HUES64 (cell line): Measurements from ENCODE around the gene OR2T35.

Experiments
- H3K27ac ChIP-seq: 2 replicates; pipeline ENCODE4 v1.7.0; 2013; ENCODE audit warnings: low read depth, low read length, inconsistent platforms
- H3K27me3 ChIP-seq: 2 replicates; pipeline ENCODE4 v1.6.1; 2013; ENCODE audit warnings: mild to moderate bottlenecking, low read length; ENCODE audit not compliant: insufficient read depth
- H3K36me3 ChIP-seq: 2 replicates; pipeline ENCODE4 v1.6.1; 2013; ENCODE audit warnings: mild to moderate bottlenecking, low read length; ENCODE audit not compliant: insufficient read depth
- H3K4me1 ChIP-seq: 2 replicates; pipeline ENCODE4 v1.6.1; 2013; ENCODE audit warnings: mild to moderate bottlenecking, low read length, moderate library complexity; ENCODE audit not compliant: insufficient read depth
- H3K4me3 ChIP-seq: 2 replicates; pipeline ENCODE4 v1.5.1; 2013; ENCODE audit warnings: mild to moderate bottlenecking, low read length, moderate library complexity
- H3K9ac ChIP-seq: 2 replicates; pipeline ENCODE4 v1.6.1; 2013; ENCODE audit warnings: mild to moderate bottlenecking, low read depth, low read length
- H3K9me3 ChIP-seq: 2 replicates; pipeline ENCODE4 v1.6.1; 2013; ENCODE audit warnings: low read depth, low read length; ENCODE audit not compliant: insufficient read depth
- WGBS: fragments of 150-250, 120-280 bp; methylation state at CpG from one replicate; pipeline ENCODE4 v1.1.7; 2013; ENCODE audit warnings: missing lambda C conversion rate; 5-methylcytosine and 5-hydroxymethylcytosine counted together

OR2T35 gene

DNA sequence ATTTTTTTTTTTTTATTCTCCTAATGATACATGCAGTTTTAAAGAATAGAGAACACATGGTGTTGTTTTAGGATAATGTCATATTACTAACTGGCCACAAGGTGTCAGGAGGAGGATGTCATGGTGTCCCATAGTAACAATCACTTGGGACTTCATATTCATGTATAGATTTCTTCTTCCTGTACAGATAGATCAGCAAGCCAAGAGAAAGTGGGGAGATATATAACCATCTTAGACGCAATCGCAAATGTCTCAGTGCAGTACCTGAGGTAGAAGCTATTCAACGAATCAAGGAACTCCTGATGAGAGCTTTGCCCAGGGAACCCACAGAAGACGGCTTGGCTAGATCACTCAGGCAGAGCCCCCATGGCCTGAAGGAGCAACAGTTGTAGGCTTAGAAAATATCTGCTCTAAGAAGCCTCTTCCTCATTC lies 22.5 kb downstream of the OR2T35 start:
- H3K9me3 ChIP-seq = peaks cover 99% of the 10 kb centered on the region

DNA sequence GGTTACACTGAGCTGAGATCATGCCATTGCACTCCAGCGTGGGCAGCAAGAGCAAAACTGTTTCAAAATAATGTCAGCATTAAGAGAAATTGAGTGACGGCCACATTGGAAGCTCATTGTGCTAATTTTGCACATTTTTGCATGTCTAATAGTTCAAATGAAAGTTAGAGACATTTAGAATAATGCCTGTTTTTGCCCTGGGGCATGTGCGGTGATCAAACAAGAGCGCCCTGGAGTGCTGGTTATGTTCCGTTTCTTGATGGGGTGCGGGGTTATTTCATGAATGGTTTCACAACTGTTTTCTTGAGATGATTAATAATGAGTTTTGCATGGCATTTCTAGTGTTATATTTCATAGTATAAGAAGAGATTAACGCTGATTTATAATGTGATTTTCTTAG lies 23.3 kb downstream of the OR2T35 start:
- Histone ChIP-seq H3K4me1 (no peaks in the 10 kb centered on the region), H3K9ac (no peak overlapping the region), H3K4me3 (no peak overlapping the region), H3K9me3 (peaks cover 98% of the 10 kb centered on the region), H3K27me3 (no peaks in the 10 kb centered on the region), H3K27ac (no peak overlapping the region), H3K36me3 (no peaks in the 10 kb centered on the region)
- WGBS = 78% methylated on average over 6 of the region's 7 CpGs

More for the DNA sequence above, 22.5 kb downstream of the OR2T35 start:
- Histone ChIP-seq H3K9ac (no peak overlapping the region), H3K27me3 (no peaks in the 10 kb centered on the region), H3K36me3 (no peaks in the 10 kb centered on the region), H3K27ac (no peak overlapping the region), H3K4me1 (no peaks in the 10 kb centered on the region), H3K4me3 (no peak overlapping the region)
- 88% methylated on average over 4 of the region's 4 CpGs for WGBS

DNA sequence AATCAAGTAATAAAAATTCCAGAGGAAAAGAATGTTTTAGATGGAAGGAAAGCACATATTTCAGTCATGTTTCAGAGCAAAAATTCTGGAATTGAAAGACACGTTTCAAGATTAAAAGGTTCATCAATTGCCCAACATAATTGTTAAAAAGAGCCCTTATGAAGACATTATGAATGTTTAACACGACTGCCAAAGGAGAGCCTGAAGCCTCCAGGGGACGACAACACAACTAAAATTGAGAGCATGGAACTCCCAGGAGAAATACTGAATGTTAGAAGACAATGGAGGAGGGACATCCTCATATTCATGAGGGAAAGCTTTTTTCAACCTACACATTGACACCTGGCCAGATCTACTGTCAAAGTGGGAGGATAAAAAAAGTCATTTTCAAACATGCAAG lies 26.2 kb downstream of the OR2T35 start:
- Histone ChIP-seq H3K27ac (no peak overlapping the region), H3K27me3 (no peaks in the 10 kb centered on the region), H3K9ac (no peak overlapping the region), H3K4me3 (no peak overlapping the region), H3K4me1 (no peaks in the 10 kb centered on the region), H3K9me3 (peaks cover 98% of the 10 kb centered on the region), H3K36me3 (no peaks in the 10 kb centered on the region)
- 16% methylated on average over 3 of the region's 3 CpGs for WGBS

DNA sequence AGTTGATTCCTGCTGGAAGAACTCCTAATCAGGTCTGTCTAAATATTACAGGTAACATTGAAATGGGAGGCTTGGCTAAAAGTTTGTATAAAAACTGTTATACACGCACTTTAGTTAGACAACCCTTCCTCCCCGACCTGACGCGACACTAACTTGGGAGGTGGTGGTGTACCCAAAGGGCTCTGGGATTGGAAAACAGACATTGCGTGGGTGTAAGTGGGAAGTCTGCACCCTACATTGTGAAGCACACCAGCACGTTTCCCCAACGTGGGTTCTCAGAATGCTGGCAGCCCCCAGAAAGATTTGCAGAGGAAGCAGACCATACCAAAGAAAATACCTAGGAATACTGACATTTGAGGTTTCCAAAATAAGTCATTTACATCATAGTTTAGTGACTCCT lies 27.0 kb downstream of the OR2T35 start:
- no peaks in the 10 kb centered on the region for H3K4me1 ChIP-seq
- H3K9me3 ChIP-seq = peaks cover 98% of the 10 kb centered on the region
- no peak overlapping the region for H3K9ac ChIP-seq
- H3K4me3 ChIP-seq = no peak overlapping the region
- no peak overlapping the region for H3K27ac ChIP-seq
- WGBS = 81% methylated on average over 7 of the region's 7 CpGs
- no peaks in the 10 kb centered on the region for H3K27me3 ChIP-seq
- H3K36me3 ChIP-seq = no peaks in the 10 kb centered on the region

DNA sequence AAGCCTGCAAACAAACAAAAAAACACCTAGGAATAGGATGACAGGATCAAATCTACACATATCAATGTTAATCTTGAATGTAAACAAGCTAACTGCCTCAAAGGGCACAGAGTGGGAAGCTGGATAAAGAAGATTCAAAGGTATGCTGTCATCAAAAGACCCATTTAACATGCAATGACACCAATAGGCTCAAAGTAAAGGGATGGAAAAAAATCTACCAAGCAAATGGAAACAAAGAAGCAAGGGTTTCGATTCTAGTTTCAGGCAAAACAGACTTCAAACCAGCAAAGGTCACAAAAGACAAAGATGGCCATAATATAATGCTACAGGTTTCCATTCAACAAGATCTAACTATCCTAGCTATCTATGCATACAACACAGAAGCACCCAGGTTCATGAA lies 31.3 kb downstream of the OR2T35 start:
- Histone ChIP-seq H3K27ac (no peak overlapping the region), H3K9ac (no peak overlapping the region), H3K9me3 (peaks cover 98% of the 10 kb centered on the region), H3K4me3 (no peak overlapping the region), H3K27me3 (no peaks in the 10 kb centered on the region), H3K4me1 (no peaks in the 10 kb centered on the region), H3K36me3 (no peaks in the 10 kb centered on the region)
- WGBS = 79% methylated on average over 1 of the region's 1 CpG

DNA sequence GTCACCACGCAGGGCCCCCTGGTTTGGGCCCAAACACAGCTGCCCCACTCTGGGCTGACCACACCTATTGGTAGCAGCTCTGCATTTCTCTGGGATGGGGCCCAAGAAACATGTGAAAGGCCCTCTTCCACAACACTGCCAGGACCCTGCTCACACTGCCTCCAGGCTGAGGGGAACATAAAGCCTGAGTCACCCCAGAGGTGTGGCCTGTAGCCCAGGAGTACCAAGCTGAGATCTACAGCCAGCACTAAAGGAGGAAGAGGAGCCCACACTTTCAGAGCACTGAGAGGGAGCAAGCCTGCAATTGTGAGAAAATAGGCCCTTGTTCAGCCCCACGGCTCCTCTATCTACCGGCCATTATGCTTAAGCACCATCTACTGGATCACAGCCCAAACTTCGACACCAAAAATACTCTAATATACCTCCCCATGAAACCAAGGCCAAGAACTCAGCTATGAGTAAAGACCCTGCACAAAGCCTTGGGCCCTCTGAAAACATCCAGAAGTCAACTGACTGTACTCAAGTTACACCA lies 33.1 kb downstream of the OR2T35 start:
- Histone ChIP-seq H3K9ac (no peak overlapping the region), H3K27ac (no peak overlapping the region), H3K4me3 (no peak overlapping the region), H3K36me3 (no peaks in the 10 kb centered on the region), H3K4me1 (no peaks in the 10 kb centered on the region), H3K27me3 (no peaks in the 10 kb centered on the region), H3K9me3 (peaks cover 100% of the 10 kb centered on the region)
- 78% methylated on average over 4 of the region's 4 CpGs for WGBS

DNA sequence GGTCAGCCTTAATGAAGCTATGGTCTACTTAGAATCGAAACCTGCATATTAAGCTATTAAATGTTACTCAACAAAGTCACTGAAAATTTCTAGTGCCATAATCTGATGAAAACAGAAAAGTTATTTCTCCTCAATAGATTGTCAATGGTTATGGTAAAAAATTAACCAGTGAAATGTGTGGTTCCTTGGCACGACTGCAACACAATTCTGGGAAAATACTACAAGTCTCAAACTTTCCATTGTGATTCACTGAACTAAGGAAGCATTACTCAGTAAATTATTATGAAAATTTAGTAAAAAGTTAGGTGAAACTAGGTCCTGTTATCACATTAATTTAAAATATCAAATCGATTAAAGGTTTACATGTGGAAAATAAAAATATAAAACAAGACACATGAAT lies 34.8 kb downstream of the OR2T35 start:
- Histone ChIP-seq H3K27ac (no peak overlapping the region), H3K27me3 (no peaks in the 10 kb centered on the region), H3K9ac (no peak overlapping the region), H3K4me3 (no peak overlapping the region), H3K4me1 (no peaks in the 10 kb centered on the region), H3K9me3 (peaks cover 100% of the 10 kb centered on the region), H3K36me3 (no peaks in the 10 kb centered on the region)
- 17% methylated on average over 2 of the region's 3 CpGs for WGBS

DNA sequence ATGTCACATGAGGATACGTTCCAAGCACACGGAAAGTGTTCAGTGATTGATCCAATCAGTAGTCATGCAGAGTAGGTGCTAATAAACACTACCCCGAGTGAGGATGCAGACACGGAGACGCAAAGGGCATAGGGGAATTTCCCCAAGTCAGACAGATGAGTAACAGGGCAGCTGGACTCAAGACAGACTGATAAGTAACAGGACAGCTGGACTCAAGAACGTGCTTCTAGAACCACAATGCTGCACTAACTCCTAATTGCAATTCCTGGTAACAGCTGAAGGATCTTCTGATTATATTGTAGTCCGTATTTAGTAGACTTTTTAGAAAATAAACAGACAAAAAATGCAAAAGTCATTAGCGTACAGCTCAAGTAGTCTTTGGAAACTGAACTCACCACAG lies 45.7 kb downstream of the OR2T35 start:
- H3K4me1 ChIP-seq = no peaks in the 10 kb centered on the region
- no peak overlapping the region for H3K9ac ChIP-seq
- 76% methylated on average over 7 of the region's 8 CpGs for WGBS
- no peak overlapping the region for H3K4me3 ChIP-seq
- no peaks in the 10 kb centered on the region for H3K36me3 ChIP-seq
- no peak overlapping the region for H3K27ac ChIP-seq
- H3K27me3 ChIP-seq = no peaks in the 10 kb centered on the region
- peaks cover 87% of the 10 kb centered on the region for H3K9me3 ChIP-seq

DNA sequence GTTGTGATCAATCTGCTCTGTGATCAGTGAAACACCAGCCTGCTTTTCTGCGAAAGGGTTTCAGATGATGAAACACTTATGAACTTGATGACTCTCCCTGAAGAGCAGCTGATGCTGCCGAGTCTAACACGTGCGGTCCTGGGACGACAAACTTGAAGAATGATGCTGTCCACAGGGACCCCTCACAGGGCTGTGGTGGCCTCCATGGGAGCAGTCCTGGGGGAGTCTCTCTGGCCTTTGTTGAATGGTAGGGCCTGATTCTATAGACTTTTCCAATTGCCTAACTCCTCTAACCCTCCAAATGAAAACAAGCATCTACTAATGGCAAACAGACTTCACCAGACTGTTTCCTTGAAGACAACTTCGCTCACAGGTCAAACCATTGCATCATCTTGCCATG lies 47.5 kb downstream of the OR2T35 start, which contains the start of gene OR2T10:
Gene OR2T10, minus strand, starts transcription at position 112 of the 400 bp plus-strand sequence. CDS start 3,932 bp downstream, outside the sequence.
- 78% methylated on average over 6 of the region's 6 CpGs for WGBS
- Histone ChIP-seq H3K4me1 (no peaks in the 10 kb centered on the region), H3K36me3 (no peaks in the 10 kb centered on the region), H3K27me3 (no peaks in the 10 kb centered on the region), H3K27ac (no peak within 1 kb of the TSS), H3K9me3 (peaks cover 90% of the 10 kb centered on the region), H3K9ac (no peak within 1 kb of the TSS), H3K4me3 (no peak within 1 kb of the TSS)

DNA sequence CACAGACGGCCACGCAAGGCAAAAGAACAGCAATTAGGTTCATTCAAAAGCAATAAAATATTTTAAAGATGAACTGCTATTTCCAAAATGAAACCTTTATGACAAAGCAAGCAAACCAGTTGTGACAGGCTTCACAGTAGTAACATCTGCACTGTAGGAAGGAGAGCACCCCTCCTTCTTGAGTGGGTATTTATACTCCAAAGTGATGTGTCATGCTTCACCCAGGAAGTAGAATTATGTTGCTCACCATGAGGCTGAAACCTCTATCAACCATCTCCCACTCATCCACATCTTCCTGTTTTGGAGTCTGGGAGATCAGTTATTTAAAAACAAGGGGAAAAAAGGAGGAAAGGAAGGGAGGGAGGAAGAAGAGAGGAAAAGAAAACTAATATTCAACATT lies 48.5 kb downstream of the OR2T35 start:
- Histone ChIP-seq H3K36me3 (no peaks in the 10 kb centered on the region), H3K27me3 (no peaks in the 10 kb centered on the region), H3K4me1 (no peaks in the 10 kb centered on the region), H3K27ac (no peak overlapping the region), H3K9me3 (peaks cover 91% of the 10 kb centered on the region), H3K9ac (no peak overlapping the region), H3K4me3 (no peak overlapping the region)
- WGBS = 91% methylated on average over 2 of the region's 2 CpGs

DNA sequence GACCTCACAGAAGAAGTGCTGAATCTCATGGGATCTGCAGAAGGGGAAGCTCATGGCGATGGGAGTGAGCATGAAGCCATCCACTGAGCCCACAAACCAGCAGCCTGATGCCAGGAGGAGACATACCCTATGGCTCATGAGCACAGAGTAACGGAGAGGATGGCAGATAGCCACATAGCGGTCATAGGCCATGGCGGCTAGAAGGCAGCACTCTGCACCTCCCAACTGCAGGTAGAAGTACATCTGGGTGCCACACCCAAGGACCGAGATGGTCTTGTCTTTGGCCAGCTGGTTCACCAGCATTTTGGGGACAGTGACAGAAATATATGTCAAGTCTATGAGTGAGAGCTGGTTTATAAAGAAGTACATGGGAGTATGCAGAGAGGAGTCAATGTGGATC lies 51.9 kb downstream of the OR2T35 start:
- Histone ChIP-seq H3K4me1 (no peaks in the 10 kb centered on the region), H3K27ac (no peak overlapping the region), H3K9ac (no peak overlapping the region), H3K4me3 (no peak overlapping the region), H3K9me3 (peaks cover 94% of the 10 kb centered on the region), H3K36me3 (no peaks in the 10 kb centered on the region), H3K27me3 (no peaks in the 10 kb centered on the region)
- WGBS = 77% methylated on average over 5 of the region's 5 CpGs

DNA sequence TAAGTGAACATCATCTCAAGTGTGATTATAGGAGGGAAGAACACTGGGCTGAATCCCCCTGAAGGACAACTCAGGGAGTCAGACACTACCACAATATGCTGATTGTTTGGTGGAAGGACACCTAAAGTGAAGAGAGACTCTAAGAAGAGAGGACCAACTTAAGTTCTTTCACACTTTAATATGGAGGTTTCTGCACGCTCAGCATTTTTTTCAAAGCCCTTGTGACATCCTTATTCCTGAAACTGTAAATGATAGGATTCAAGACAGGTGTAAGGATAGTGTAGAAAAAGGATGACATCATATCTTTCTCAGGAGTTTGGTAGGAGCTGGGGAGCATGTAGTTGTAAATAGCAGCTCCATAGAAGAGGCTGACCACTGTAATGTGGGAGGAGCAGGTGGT lies 52.4 kb downstream of the OR2T35 start:
- H3K9ac ChIP-seq = no peak overlapping the region
- no peaks in the 10 kb centered on the region for H3K4me1 ChIP-seq
- H3K27ac ChIP-seq = no peak overlapping the region
- no peaks in the 10 kb centered on the region for H3K36me3 ChIP-seq
- whole genome bisulfite sequencing = 63% methylated on average over 1 of the region's 1 CpG
- H3K4me3 ChIP-seq = no peak overlapping the region
- H3K9me3 ChIP-seq = peaks cover 97% of the 10 kb centered on the region
- no peaks in the 10 kb centered on the region for H3K27me3 ChIP-seq
